ENCODE measurements around the gene PDXDC1. TPM values are rescaled to one million over a fixed set of nuclear protein-coding genes. Genes with fewer than 3 reads are reported as not detected.

Gene PDXDC1
- total RNA-seq, 1 donor from 2014 or later = 65.6 TPM

GRCh38 chr16:15051387-15051951 is 76.6 kb downstream of the PDXDC1 start:
- Mint-ChIP-seq H3K36me3 (ENCODE audit: low read depth) (peaks cover 7% of the 10 kb centered on the region), H3K27me3 (ENCODE audit: low read depth) (no peaks in the 10 kb centered on the region), H3K27ac (ENCODE audit: unreplicated experiment) (no peak overlapping the region), H3K9me3 (no peaks in the 10 kb centered on the region), H3K4me3 (peak overlapping the region; percentile 2), H3K4me1 (peaks cover 17% of the 10 kb centered on the region)
- TF ChIP-seq CTCF (conservative IDR thresholded peaks at IDR 0.05) = no peak
- no peak for DNase-seq (ENCODE audit: low read depth, low spot score)

- TF ChIP-seq CTCF (conservative IDR thresholded peaks at IDR 0.05) = no peak
- Mint-ChIP-seq H3K9me3 (no peaks in the 10 kb centered on the region), H3K4me1 (peaks cover 17% of the 10 kb centered on the region), H3K27ac (ENCODE audit: unreplicated experiment) (no peak overlapping the region), H3K36me3 (ENCODE audit: low read depth) (no peaks in the 10 kb centered on the region), H3K27me3 (ENCODE audit: low read depth) (no peaks in the 10 kb centered on the region), H3K4me3 (no peak overlapping the region)
- no peak for DNase-seq (ENCODE audit: low read depth, low spot score)
Observed at GRCh38 chr16:15052747-15053476, 78.1 kb downstream of the PDXDC1 start.

GRCh38 chr16:15053904-15054303 is 79.1 kb downstream of the PDXDC1 start:
- Mint-ChIP-seq H3K9me3 (no peaks in the 10 kb centered on the region), H3K4me1 (peaks cover 17% of the 10 kb centered on the region), H3K27me3 (ENCODE audit: low read depth) (no peaks in the 10 kb centered on the region), H3K27ac (ENCODE audit: unreplicated experiment) (peak overlapping the region; percentile 21), H3K4me3 (peak overlapping the region; percentile 92), H3K36me3 (ENCODE audit: low read depth) (no peaks in the 10 kb centered on the region)
- no peak for TF ChIP-seq CTCF (conservative IDR thresholded peaks at IDR 0.05)
- no peak for DNase-seq (ENCODE audit: low read depth, low spot score)

GRCh38 chr16:15054357-15055140 is 79.7 kb downstream of the PDXDC1 start:
- no peak for DNase-seq (ENCODE audit: low read depth, low spot score)
- Mint-ChIP-seq H3K9me3 (no peaks in the 10 kb centered on the region), H3K27ac (ENCODE audit: unreplicated experiment) (peak overlapping the region; percentile 94)

More at GRCh38 chr16:15054357-15055140, 79.7 kb downstream of the PDXDC1 start:
- no peaks in the 10 kb centered on the region for H3K36me3 Mint-ChIP-seq (ENCODE audit: low read depth)
- peaks cover 17% of the 10 kb centered on the region for H3K4me1 Mint-ChIP-seq
- H3K27me3 Mint-ChIP-seq (ENCODE audit: low read depth) = no peaks in the 10 kb centered on the region
- TF ChIP-seq CTCF (conservative IDR thresholded peaks at IDR 0.05) = no peak
- H3K4me3 Mint-ChIP-seq = peak overlapping the region; percentile 92
